Liver (tissue), 9 donors: ENCODE data around the gene TSPAN32. TPM values are rescaled to one million over a fixed set of nuclear protein-coding genes. Genes with fewer than 3 reads are reported as not detected.

ENCODE experiments used
- DNase-seq: peaks from one replicate; pipeline ENCODE4 v3.0.0-alpha.2; 2017; ENCODE audit warnings: low spot score
- H3K27ac ChIP-seq, 2 donors: one replicate each; pipeline ENCODE4 v1.7.0; 2013; ENCODE audit warnings: inconsistent platforms in 2 of 2, low read length in 2 of 2, control low read depth in 1 of 2, low read depth in 1 of 2, mild to moderate bottlenecking in 1 of 2
- H3K27me3 ChIP-seq, 4 donors: one replicate each; pipeline versions ENCODE4 v1.6.1 to v1.7.0; 2013; ENCODE audit warnings: low read length in 3 of 4, inconsistent platforms in 1 of 4, mild to moderate bottlenecking in 1 of 4, moderate library complexity in 1 of 4; ENCODE audit not compliant: control insufficient read depth in 4 of 4, insufficient read depth in 4 of 4
- H3K36me3 ChIP-seq, 4 donors: one replicate each; pipeline versions ENCODE4 v1.6.1 to v1.7.0; 2013; ENCODE audit warnings: low read length in 3 of 4, mild to moderate bottlenecking in 3 of 4, low read depth in 1 of 4, moderate library complexity in 1 of 4; ENCODE audit not compliant: control insufficient read depth in 4 of 4, insufficient read depth in 3 of 4
- H3K4me1 ChIP-seq, 4 donors: one replicate each; pipeline versions ENCODE4 v1.6.1 to v1.7.0; 2013; ENCODE audit warnings: low read length in 3 of 4, mild to moderate bottlenecking in 3 of 4, moderate library complexity in 1 of 4; ENCODE audit not compliant: control insufficient read depth in 4 of 4, insufficient read depth in 4 of 4
- H3K4me3 ChIP-seq, 3 donors: one replicate each; pipeline versions ENCODE4 v1.6.1 to v1.7.0; 2013; ENCODE audit warnings: low read length in 3 of 3, control low read depth in 1 of 3, low read depth in 1 of 3, mild to moderate bottlenecking in 1 of 3
- H3K9ac ChIP-seq, 2 donors: one replicate each; pipeline ENCODE4 v1.7.0; 2013; ENCODE audit warnings: low read length in 2 of 2, mild to moderate bottlenecking in 2 of 2, moderate library complexity in 2 of 2, control low read depth in 1 of 2, low read depth in 1 of 2
- H3K9me3 ChIP-seq, 4 donors: one replicate each; pipeline versions ENCODE4 v1.6.1 to v1.7.0; 2013; ENCODE audit warnings: low read length in 3 of 4; ENCODE audit not compliant: control insufficient read depth in 4 of 4
- ATF3 ChIP-seq: IDR thresholded peaks from 2 replicates; pipeline ENCODE4 v1.6.1; 2016; ENCODE audit warnings: antibody characterized with exemption
- CTCF ChIP-seq: fragments of 150-350 bp; IDR thresholded peaks from 2 replicates; pipeline ENCODE4 v1.5.1; 2017; ENCODE audit warnings: improper control_type of control experiment, low read depth, low read length; ENCODE audit not compliant: missing input control
- EGR1 ChIP-seq, 2 donors: IDR thresholded peaks; 2 replicates each; pipeline ENCODE4 v1.6.1; 2016 to 2018; ENCODE audit warnings: antibody characterized with exemption in 2 of 2, low read depth in 2 of 2
- FOXA1 ChIP-seq: IDR thresholded peaks from 2 replicates; pipeline ENCODE4 v1.6.1; 2016; ENCODE audit warnings: antibody characterized with exemption
- GABPA ChIP-seq, 2 donors: IDR thresholded peaks in 1 of 2; conservative IDR thresholded peaks in 1 of 2; 2 replicates each; pipeline ENCODE4 v1.6.1; 2016; ENCODE audit warnings: antibody characterized with exemption in 2 of 2, mild to moderate bottlenecking in 1 of 2, moderate library complexity in 1 of 2
- HNF4A ChIP-seq, 2 donors: conservative IDR thresholded peaks; 2 replicates each; pipeline ENCODE4 v1.6.1; 2016; ENCODE audit warnings: antibody characterized with exemption in 2 of 2, mild to moderate bottlenecking in 2 of 2
- HNF4G ChIP-seq: IDR thresholded peaks from 2 replicates; pipeline ENCODE4 v1.6.1; 2016; ENCODE audit warnings: antibody characterized with exemption
- JUND ChIP-seq, 2 donors: IDR thresholded peaks; 2 replicates each; pipeline ENCODE4 v1.6.1; 2016; ENCODE audit warnings: antibody characterized with exemption in 2 of 2
- MAX ChIP-seq: IDR thresholded peaks from 2 replicates; pipeline ENCODE4 v1.6.1; 2016; ENCODE audit warnings: antibody characterized with exemption
- RAD21 ChIP-seq, 2 donors: IDR thresholded peaks; 2 replicates each; pipeline ENCODE4 v1.6.1; 2016; ENCODE audit warnings: antibody characterized with exemption in 2 of 2, mild to moderate bottlenecking in 2 of 2
- REST ChIP-seq: IDR thresholded peaks from 2 replicates; pipeline ENCODE4 v1.6.1; 2016; ENCODE audit warnings: antibody characterized with exemption, mild to moderate bottlenecking
- RXRA ChIP-seq, 2 donors: IDR thresholded peaks; 2 replicates each; pipeline ENCODE4 v1.6.1; 2017 to 2018; ENCODE audit warnings: antibody characterized with exemption in 2 of 2, mild to moderate bottlenecking in 1 of 2
- SP1 ChIP-seq: IDR thresholded peaks from 2 replicates; pipeline ENCODE4 v1.6.1; 2018; ENCODE audit warnings: antibody characterized with exemption, mild to moderate bottlenecking
- TAF1 ChIP-seq: conservative IDR thresholded peaks from 2 replicates; pipeline ENCODE4 v1.6.1; 2016; ENCODE audit warnings: antibody characterized with exemption, mild to moderate bottlenecking
- YY1 ChIP-seq: IDR thresholded peaks from 2 replicates; pipeline ENCODE4 v1.6.1; 2016; ENCODE audit warnings: antibody characterized with exemption, mild to moderate bottlenecking
- ZBTB33 ChIP-seq: IDR thresholded peaks from 2 replicates; pipeline ENCODE4 v1.6.1; 2016; ENCODE audit warnings: antibody characterized with exemption
- WGBS: extraction: QIAGEN DNeasy Blood & Tissue Kit; methylation state at CpG from one replicate; pipeline ENCODE4 v1.1.7; 2013; 5-methylcytosine and 5-hydroxymethylcytosine counted together
- polyA plus RNA-seq, 2 donors: library from polyadenylated mRNA; stranded (reverse) in 1 of 2; unstranded in 1 of 2; fragments of 200-250 nt in 1 of 2; fragments of >200 nt in 1 of 2; fragmentation: Nextera tagmentation in 1 of 2; extraction: Ambion mirVana in 1 of 2; gene quantifications; one replicate each; pipeline versions ENCODE4 v1.2.1 to v1.2.3, GENCODE V29; 2013 to 2015
- total RNA-seq, 2 donors: library from RNA; depleted of rRNA; stranded (reverse); fragments of >200 nt; gene quantifications; one replicate each; pipeline ENCODE4 v1.2.3, GENCODE V29; 2014
- donor health status: healthy.
- donor health status: healthy.
- donor health status: healthy.
- donor health status: healthy.
- donor health status: healthy.

The TSPAN32 gene
- total and polyA plus RNA-seq, 4 donors = 0.25 to 71.4 (median 0.45) TPM

- no peak for TF ChIP-seq EGR1 (IDR thresholded peaks at IDR 0.05; ENCODE audit: low read depth in 2 of 2)
- no peak for TF ChIP-seq HNF4A (conservative IDR thresholded peaks at IDR 0.05)
- TF ChIP-seq GABPA (IDR thresholded peaks at IDR 0.05 in 1 of 2, conservative IDR thresholded peaks at IDR 0.05 in 1 of 2) = no peak
- no peak for TF ChIP-seq SP1
- no peak for TF ChIP-seq ATF3
These were observed 40.2 kb upstream of the TSPAN32 start (continued) for GRCh38 chr11:2261436-2262230.

GRCh38 chr11:2262301-2263070 is 39.3 kb upstream of the TSPAN32 start:
- Histone ChIP-seq H3K36me3 (no peaks in the 10 kb centered on the region), H3K9me3 (no peaks in the 10 kb centered on the region), H3K27ac (no peak overlapping the region), H3K27me3 (no peaks in the 10 kb centered on the region), H3K4me1 (peaks cover 0 to 2% (median 0%) of the 10 kb centered on the region in 4 donors), H3K4me3 (no peak overlapping the region), H3K9ac (no peak overlapping the region)
- WGBS = 94% methylated on average over 18 of the region's 18 CpGs
- no peak for DNase-seq
- TF ChIP-seq CTCF (no peak), FOXA1 (no peak), SP1 (no peak), EGR1 (IDR thresholded peaks at IDR 0.05; ENCODE audit: low read depth in 2 of 2) (no peak), HNF4G (no peak), YY1 (no peak), GABPA (IDR thresholded peaks at IDR 0.05 in 1 of 2, conservative IDR thresholded peaks at IDR 0.05 in 1 of 2) (no peak), JUND (IDR thresholded peaks at IDR 0.05) (no peak), MAX (no peak), ZBTB33 (no peak), REST (no peak), TAF1 (no peak), RAD21 (IDR thresholded peaks at IDR 0.05) (no peak), HNF4A (conservative IDR thresholded peaks at IDR 0.05) (no peak), RXRA (IDR thresholded peaks at IDR 0.05) (no peak)
